SK-N-SH (cell line): ENCODE data around the gene STK11IP.

Experiments
- CTCF ChIP-seq: fragments of 200-600 bp; sonication (generic); IDR thresholded peaks from 2 replicates; pipeline ENCODE4 v1.6.1; 2017; ENCODE audit warnings: antibody characterized with exemption, mild to moderate bottlenecking, moderate library complexity
- EP300 ChIP-seq, 2 experiments: IDR thresholded peaks; 2 replicates each; pipeline versions ENCODE4 v1.4.0 to v1.6.1; 2012; ENCODE audit warnings: borderline replicate concordance in 1 of 2, low read depth in 1 of 2, low read length in 1 of 2
- FOXJ3 ChIP-seq: sonication (generic); formaldehyde crosslinking; IDR thresholded peaks from 2 replicates; pipeline ENCODE4 v1.5.1; 2020; ENCODE audit warnings: mild to moderate bottlenecking, missing genetic modification reagents
- PBX3 ChIP-seq: IDR thresholded peaks from 2 replicates; pipeline ENCODE4; 2012
- RXRA ChIP-seq: IDR thresholded peaks from 2 replicates; pipeline ENCODE4 v1.4.0; 2012; ENCODE audit warnings: low read depth, mild to moderate bottlenecking, borderline replicate concordance
- SMC3 ChIP-seq: IDR thresholded peaks from 2 replicates; pipeline ENCODE4 v1.6.1; 2012; ENCODE audit warnings: low read depth, low read length, improper control_type of control experiment
- TAF1 ChIP-seq: IDR thresholded peaks from 2 replicates; pipeline ENCODE4 v1.6.1; 2012; ENCODE audit warnings: low read depth, mild to moderate bottlenecking, low read length, moderate library complexity, borderline replicate concordance
- YY1 ChIP-seq: IDR thresholded peaks from 2 replicates; pipeline ENCODE4 v1.4.0; 2012; ENCODE audit warnings: low read depth, mild to moderate bottlenecking
- ZBTB33 ChIP-seq: IDR thresholded peaks from 2 replicates; pipeline ENCODE4 v1.4.0; 2012; ENCODE audit warnings: low read depth, borderline replicate concordance

- TF ChIP-seq TAF1 (no peak), EP300 (IDR thresholded peaks at IDR 0.05; ENCODE audit: borderline replicate concordance in 1 of 2, low read depth in 1 of 2, low read length in 1 of 2) (no peak), CTCF (no peak), PBX3 (no peak), ZBTB33 (no peak), SMC3 (no peak), FOXJ3 (no peak), RXRA (no peak), YY1 (no peak)
These were observed 36.2 kb upstream of the STK11IP start for GRCh38 chr2:219561179-219562048.
